Ishikawa (cell line): ENCODE measurements around the gene AFDN.

Source experiments
- NFIC ChIP-seq: IDR thresholded peaks from 2 replicates; pipeline ENCODE4 v1.6.1; 2012
- RAD21 ChIP-seq: IDR thresholded peaks from 2 replicates; pipeline ENCODE4 v1.6.1; 2012; ENCODE audit warnings: low read depth
- TCF12 ChIP-seq: IDR thresholded peaks from 2 replicates; pipeline ENCODE4 v1.6.1; 2012; ENCODE audit warnings: low read depth
- YY1 ChIP-seq: IDR thresholded peaks from 2 replicates; pipeline ENCODE4 v1.6.1; 2012; ENCODE audit warnings: low read depth
- TF ChIP-seq, protein P1 (sequence below): IDR thresholded peaks from 2 replicates; pipeline ENCODE4 v1.6.1; 2012; ENCODE audit warnings: low read depth, mild to moderate bottlenecking
- TF ChIP-seq, protein P2 (sequence below): IDR thresholded peaks from 2 replicates; pipeline ENCODE4 v1.6.1; 2012

DNA sequence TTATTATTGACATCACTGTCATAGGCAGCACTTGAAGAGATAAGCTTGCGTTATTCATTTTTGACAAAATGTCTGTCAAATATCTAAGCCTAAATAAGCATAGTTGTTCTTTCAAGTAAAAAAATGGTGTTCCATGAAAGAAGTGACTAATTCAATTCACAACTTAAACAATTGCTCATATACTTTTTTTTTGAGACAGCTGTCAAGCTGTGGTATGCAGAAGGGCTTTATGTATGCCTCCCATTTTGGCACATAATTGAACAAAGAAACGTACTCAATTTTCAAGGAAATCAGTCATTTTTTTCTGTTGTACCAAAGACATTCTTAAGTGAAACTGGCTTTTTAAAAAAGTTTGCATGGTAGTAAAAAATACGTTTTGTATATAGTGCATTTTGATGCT is 8.5 kb downstream of the AFDN start:
- no peak for TF ChIP-seq YY1
- TF ChIP-seq NFIC = no peak
- no peak for TF ChIP-seq TCF12
- TF ChIP-seq RAD21 = no peak
- TF ChIP-seq, protein P1, sequence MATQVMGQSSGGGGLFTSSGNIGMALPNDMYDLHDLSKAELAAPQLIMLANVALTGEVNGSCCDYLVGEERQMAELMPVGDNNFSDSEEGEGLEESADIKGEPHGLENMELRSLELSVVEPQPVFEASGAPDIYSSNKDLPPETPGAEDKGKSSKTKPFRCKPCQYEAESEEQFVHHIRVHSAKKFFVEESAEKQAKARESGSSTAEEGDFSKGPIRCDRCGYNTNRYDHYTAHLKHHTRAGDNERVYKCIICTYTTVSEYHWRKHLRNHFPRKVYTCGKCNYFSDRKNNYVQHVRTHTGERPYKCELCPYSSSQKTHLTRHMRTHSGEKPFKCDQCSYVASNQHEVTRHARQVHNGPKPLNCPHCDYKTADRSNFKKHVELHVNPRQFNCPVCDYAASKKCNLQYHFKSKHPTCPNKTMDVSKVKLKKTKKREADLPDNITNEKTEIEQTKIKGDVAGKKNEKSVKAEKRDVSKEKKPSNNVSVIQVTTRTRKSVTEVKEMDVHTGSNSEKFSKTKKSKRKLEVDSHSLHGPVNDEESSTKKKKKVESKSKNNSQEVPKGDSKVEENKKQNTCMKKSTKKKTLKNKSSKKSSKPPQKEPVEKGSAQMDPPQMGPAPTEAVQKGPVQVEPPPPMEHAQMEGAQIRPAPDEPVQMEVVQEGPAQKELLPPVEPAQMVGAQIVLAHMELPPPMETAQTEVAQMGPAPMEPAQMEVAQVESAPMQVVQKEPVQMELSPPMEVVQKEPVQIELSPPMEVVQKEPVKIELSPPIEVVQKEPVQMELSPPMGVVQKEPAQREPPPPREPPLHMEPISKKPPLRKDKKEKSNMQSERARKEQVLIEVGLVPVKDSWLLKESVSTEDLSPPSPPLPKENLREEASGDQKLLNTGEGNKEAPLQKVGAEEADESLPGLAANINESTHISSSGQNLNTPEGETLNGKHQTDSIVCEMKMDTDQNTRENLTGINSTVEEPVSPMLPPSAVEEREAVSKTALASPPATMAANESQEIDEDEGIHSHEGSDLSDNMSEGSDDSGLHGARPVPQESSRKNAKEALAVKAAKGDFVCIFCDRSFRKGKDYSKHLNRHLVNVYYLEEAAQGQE = no peak
- TF ChIP-seq, protein P2, sequence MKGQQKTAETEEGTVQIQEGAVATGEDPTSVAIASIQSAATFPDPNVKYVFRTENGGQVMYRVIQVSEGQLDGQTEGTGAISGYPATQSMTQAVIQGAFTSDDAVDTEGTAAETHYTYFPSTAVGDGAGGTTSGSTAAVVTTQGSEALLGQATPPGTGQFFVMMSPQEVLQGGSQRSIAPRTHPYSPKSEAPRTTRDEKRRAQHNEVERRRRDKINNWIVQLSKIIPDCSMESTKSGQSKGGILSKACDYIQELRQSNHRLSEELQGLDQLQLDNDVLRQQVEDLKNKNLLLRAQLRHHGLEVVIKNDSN = no peak
